ENCODE results near the gene FAM72D. TPM values are rescaled to one million over a fixed set of nuclear protein-coding genes. Genes with fewer than 3 reads are reported as not detected.
"Not testable (repeated sequence)": the region's sequence is repeated elsewhere in the genome, so short reads cannot be mapped to it uniquely, and the experiment has no call there.

Gene FAM72D
- total and polyA plus RNA-seq, 3 donors from 2014 or later = 1.2 to 2.6 (median 2.6) TPM

DNA sequence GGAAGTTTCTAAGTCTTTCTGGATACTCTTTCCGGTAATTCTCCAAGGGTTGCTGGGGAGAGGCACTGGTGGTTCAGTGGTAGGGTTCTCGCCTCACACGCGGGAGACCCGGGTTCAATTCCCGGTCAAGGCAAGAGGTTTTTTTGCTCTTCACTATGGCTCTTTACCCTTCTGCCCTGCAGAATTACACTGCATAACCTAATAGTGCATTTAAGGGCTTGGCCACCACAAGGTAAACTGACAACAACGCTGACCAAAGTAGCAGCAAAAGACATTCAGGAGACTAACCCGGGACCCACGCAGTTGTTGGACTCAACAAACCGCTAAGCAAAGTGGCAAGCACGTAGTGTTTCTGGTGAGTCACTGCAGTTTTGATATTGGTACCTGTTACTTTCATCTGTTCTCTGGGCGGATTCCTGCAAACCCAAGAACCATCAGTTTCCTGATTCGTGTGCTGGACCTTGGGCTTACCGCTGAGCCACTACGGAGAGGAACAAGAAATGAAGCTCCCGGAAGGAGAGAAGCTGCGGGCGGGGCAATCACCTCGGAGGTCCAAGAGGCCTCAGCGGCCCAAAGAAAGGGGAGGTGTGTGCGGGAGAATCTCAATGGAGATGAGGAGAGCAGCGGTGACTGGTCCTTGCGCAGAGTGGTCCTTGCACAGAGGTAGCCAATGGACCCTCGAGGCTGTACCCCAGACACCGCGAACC lies 65.4 kb downstream of the FAM72D start:
- intact Hi-C loops (cut with DNase I; ENCODE audit: low total_unique reads); H3K27me3 ChIP-seq; H3K27ac ChIP-seq; H3K4me3 ChIP-seq; H3K36me3 ChIP-seq (ENCODE audit: low read depth, missing control alignments); DNase-seq; H3K4me1 ChIP-seq; H3K9me3 ChIP-seq: not testable (repeated sequence)
- WGBS, 2 donors = 0 to 22% methylated on average over 2 to 4 of the region's 26 CpGs

Other genes starting within 250 kb of the FAM72D start
- gene SRGAP2B, start 646 bp upstream of the FAM72D start, total RNA-seq = 10 to 100 TPM in 1 of 2 donors, 1 to 10 TPM in 1; 9.8 to 12.9 TPM
- gene SRGAP2B, start 646 bp upstream of the FAM72D start, polyA plus RNA-seq (ENCODE audit: insufficient read depth, low read depth, low replicate concordance) = 11.7 TPM
- not detected for gene PPIAL4D, start 146.2 kb downstream of the FAM72D start, total RNA-seq
- gene PPIAL4D, start 146.2 kb downstream of the FAM72D start, polyA plus RNA-seq (ENCODE audit: insufficient read depth, low read depth, low replicate concordance) = not detected